GM18511 (cell line): ENCODE measurements around the gene MSH3.
"Not testable (repeated sequence)": the region's sequence is repeated elsewhere in the genome, so short reads cannot be mapped to it uniquely, and the experiment has no call there.

Experiments
- ATAC-seq: cut with Tn5 transposase; IDR thresholded peaks from one replicate; pipeline ENCODE4 v1.9.1; 2021; ENCODE audit warnings: mild to moderate bottlenecking, moderate library complexity; ENCODE audit not compliant: unreplicated experiment

Gene MSH3

DNA sequence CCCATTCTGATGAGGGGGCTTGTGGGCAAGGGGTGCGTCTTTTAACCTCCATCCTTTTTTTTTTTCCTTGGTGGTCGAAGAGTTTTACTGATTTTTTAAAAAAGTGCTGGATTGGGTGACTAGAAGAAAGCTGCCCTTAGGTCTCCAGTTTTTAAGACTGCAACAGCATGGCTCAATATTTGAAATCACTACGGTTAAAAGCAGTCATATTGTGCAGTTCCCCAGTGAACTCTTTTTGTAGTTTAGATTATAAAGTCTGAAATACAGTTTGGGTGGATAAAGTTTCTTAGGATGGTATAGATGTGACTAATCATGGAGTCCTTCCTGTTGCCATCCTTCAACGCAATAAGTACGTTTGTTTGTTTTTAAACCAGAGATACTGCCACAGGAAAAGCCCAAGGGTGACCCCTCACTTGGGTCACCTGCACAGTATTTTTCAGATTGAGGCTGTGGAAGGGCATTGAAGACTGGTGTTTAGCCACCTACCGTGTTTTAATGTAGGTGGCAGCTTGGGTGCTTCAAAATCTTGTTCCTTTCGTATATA lies 851 bp downstream of the MSH3 start:
- ATAC-seq = no peak

DNA sequence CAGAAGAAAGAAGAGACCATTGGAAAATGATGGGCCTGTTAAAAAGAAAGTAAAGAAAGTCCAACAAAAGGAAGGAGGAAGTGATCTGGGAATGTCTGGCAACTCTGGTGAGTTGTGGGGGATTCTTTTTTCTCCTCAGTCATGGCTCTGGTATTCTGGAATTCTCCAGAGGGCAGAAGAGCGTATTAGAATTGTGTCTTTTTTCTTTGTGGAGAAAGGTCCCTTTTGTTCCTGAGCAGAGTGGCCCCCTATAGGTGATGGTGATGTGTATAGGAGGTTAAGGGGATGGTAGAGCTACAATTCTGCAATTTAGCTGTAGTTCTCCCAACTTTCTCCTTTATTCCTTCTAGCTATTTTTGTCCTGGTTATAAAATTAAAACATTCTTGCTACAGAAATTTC lies 2.0 kb downstream of the MSH3 start:
- no peak for ATAC-seq

DNA sequence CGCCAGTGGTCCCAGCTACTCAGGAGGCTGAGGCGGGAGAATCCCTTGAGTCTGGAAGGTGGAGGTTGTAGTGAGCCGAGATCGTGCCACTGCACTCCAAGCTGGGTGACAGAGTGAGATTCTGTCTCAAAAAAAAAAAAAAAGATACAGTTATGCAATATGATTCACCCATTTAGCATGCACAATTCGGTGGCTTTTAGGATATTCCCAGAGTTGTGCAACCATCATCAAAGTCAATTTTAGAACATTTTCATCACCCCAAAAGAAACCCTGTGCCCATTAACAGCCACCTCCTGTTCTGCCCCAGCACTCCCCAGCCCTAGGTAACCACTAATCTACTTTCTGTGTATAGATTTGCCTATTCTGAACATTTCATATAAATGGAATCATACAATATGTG lies 4.7 kb downstream of the MSH3 start:
- no peak for ATAC-seq

DNA sequence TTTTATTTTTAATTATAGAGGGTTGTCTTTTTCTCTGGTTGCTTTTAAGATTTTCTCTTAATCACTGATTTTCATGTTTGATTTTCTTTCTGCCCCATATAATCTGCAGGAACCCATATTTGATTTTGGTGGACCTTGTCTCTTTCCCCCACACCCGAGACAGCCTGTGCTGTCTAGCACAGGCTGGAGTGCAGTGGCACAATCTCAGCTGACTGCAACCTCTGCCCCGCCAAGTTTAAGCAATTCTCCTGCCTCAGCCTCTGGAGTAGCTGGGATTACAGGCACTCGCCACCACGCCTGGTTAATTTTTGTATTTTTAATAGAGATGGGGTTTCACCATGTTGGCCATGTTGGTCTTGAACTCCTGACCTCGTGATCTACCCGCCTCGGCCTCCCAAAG lies 6.2 kb downstream of the MSH3 start:
- not testable (repeated sequence) for ATAC-seq

DNA sequence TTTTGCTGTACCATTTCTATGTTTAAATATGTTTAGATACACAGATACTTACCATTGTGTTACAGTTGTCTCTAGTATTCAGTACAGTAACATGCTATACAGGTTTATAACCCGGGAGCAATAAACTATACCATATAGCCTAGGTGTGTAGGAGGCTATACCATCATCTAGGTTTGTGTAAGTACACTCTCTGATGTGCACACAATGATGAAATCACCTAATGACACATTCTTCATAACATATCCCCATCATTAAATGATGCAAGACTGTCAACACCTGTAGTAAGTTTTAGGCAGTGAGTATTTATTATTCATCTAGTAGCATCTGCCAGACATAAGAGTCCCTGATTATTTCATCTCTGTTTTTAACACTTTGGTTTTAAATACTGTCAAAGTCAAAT lies 7.7 kb downstream of the MSH3 start:
- no peak for ATAC-seq

DNA sequence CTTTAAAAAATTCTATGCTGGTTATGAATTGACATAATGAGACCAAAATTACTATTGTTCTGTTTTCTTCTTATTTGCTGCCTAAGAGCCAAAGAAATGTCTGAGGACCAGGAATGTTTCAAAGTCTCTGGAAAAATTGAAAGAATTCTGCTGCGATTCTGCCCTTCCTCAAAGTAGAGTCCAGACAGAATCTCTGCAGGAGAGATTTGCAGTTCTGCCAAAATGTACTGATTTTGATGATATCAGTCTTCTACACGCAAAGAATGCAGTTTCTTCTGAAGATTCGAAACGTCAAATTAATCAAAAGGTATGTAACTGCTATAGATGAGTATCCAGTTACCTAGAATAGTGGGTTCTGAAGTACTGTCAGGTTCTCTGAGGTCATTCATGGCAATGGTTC lies 10.6 kb downstream of the MSH3 start:
- ATAC-seq = no peak

DNA sequence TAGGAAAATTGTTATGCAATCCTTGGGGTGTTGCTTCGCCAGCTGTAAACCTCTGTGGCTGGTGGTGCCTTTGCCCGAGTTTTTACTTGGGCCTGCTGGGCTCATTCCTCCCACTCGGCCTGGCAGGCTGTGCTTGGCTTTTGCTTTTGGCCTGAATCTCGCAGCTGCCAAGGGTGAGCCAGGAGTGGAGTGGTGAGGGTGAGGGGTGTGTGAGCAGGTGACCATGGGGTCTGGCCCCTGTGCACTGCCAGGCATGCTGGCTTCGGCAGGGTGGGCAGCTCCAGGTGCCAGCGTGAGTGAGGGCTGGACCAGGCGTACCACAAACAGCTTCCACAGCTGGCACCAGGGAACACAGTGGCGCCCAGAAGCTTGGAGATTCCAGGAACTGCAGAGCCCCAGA lies 12.9 kb downstream of the MSH3 start:
- ATAC-seq = no peak

DNA sequence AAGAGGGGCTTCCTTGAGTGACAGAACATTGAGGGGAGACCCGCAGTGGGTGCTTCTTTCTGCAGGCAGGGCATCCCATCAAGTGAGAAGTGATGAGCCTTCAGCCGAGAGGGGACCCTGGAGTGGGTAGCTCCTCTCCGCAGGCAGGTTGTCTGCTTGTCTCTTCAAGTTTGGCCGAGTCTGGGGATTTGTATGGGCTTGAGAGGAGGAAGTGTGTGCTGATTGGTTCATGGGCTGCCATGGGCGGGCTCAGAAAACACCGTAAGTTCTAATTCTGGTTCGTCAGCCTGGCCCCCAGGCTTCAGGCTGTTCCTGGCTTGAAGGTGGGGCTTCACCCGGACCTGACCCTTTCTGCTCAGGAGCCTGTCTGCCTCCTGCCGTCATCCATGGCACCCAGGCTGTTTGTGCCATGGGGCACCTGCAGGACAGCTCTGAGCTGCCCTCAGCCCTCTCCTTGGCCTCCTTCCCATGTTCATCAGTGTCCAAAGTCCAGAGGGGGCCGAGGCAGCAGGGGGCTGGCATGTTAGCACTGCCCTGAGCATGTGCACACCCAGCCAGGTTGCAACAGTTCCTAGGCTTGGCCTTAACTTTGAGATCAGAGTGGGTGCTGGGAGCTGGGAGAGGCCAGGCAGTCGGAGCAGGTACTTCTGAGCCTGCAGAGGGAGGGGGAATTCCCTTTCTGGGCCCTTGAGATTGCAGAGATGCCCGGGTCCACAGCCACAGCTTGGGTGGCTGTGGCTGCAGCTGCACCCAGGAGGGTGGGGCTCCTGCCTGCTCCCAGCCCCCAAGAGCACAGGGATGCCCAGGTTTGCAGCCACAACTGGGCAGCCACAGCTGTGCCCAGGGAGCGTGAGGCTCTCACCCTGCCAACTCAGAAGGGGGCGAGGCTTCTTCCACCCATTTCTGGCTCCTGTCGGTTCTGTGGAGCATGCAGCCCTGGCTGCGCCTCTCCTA lies 13.8 kb downstream of the MSH3 start:
- ATAC-seq = peak; percentile 88

DNA sequence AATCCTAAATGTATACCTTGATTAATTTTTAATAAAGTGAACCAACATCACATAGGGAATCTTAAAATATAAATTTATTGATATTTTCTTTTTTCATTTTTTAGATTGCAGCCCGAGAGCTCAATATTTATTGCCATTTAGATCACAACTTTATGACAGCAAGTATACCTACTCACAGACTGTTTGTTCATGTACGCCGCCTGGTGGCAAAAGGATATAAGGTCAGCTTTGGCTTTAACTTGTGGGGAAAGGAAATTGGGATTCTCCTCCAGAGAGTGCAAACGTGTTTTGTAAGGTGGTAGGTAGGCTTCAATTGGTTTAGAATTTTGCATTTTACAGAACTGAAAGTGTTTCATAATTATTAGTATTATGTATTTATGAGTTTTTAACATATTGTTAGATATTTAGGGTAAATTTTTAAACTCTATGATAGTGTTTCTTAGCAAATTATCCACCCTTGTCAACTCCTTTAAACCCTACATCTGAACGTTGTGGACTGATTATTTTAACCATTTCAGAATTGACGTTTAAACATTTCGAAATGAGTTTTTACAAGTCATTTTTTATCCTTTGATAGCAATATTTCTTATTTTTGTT lies 17.8 kb downstream of the MSH3 start:
- ATAC-seq = no peak

DNA sequence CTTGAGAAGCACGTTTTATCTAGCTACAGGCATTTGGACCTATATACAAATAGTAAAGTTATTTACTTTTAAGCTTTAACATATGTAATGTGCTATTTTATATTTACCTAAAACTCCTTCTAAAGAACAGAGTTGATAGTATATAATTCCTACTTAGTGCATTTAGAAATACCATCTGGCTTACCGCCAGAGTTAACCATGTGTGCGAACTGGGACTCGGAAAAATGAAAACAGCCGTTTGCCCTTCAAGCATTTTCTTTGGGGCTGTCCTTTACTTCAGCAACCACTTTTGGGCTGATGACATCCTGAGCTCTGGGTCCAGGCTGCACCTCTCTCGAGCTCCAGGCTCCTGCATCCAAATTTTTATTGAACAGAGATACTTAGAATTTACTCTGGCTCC lies 22.3 kb downstream of the MSH3 start:
- no peak for ATAC-seq

DNA sequence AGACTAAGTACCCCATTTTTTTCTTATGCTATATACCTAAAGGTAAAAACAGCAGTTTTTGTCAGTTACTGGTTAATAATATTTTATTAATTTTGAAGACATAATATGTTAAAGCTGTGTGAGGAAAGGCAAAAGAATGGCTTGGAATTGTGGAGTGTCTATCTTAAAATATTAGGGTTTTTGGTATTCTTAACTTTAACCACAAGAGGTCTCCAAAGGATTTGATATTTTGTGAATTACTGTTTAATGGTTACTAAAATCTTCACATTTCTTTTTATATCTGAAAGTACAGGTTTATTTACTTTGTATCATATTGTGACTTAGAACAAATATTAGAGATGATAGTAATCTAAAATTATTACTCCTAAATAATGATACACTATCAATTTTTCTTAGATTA lies 32.3 kb downstream of the MSH3 start:
- ATAC-seq = no peak

DNA sequence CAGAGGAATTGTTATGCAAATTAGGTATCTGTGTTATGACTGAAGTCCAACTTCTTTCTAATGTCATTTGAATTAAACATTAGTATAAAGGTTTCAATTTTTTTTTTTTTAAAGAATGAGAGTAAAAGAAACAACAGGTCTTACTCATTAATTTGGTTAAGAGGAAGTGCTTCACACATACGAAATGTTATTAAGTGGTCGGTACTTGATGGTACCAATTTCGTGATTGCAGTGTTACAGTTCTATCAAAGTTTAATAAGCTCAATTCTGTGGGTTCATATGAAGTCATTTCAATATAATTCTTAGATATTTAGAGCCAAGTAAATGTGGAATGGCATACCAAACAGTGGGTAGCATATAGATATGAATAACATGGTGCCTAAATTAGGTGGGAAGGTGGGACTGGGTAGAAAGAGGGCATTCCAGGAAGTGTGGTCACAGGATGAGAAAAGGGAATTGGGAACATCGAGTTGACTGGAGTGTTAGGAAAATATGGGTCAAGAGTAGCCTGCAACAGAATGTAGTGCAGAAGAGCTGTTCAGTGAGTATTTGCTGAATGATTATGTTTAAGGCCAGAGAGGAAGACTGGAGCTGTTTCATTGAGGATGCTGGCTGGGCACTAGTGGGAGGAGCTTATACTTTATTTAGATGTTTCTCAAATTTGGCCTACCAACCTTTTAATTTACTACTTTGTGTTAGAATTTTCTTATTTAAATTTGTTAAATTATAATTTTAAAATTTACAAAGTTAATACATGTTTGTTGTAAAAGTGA lies 34.4 kb downstream of the MSH3 start:
- ATAC-seq = no peak

DNA sequence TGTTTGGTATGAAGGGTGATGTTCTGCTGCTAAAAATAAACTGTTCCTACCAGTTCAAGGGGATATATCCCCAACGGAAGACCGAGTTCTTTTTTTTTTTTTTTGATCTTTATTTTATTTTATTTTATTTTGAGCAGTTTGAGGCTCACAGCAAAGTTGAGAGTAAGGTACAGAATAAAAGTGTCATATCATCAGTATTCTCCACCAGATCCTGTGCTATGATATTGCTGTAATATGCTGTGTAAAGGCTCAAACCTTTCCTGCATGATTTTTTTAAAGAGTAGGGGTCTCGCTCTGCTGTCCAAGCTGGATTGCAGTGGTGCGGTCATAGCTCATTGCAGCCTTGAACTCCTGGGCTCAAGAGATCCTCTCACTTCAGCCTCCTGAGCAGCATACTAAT lies 35.2 kb downstream of the MSH3 start:
- ATAC-seq = no peak

DNA sequence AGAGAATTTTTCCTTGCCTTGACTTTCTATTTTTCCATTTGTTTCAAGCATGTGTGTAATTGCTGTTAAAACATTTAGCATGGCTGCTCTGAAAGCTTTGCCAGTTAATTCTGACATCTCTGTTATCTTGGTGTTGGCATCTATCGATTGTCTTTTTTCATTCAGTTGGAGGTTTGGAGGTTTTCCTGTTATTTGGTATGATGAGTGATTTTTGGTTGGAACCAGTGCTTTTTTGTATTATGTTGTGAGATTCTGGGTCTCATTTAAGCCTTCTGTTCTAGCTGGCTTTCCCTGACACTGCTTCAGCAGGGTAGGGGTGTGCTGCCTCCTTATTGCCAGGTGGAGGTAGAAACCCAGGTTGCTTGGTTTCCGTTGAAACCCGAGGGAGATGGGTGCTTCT lies 41.2 kb downstream of the MSH3 start:
- ATAC-seq = no peak

DNA sequence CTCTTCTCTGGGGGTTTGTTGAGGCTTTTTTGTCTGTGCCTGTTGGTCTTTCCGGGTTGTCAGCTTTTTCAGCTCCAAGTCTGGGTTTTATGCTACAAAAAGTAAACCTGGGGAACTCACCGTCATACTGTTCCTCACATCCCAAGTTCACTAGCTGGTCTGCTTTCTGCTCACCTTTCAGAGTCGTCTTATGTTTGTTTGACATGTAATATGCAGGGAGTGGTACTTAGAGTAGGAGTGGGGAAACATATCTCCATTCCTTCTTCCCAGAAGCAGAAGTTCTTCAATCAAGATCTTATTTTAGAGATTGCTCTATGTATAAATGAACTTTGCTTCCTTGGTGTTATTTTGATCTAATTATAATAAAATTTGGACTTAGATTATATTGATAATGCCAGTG lies 42.0 kb downstream of the MSH3 start:
- ATAC-seq = no peak

DNA sequence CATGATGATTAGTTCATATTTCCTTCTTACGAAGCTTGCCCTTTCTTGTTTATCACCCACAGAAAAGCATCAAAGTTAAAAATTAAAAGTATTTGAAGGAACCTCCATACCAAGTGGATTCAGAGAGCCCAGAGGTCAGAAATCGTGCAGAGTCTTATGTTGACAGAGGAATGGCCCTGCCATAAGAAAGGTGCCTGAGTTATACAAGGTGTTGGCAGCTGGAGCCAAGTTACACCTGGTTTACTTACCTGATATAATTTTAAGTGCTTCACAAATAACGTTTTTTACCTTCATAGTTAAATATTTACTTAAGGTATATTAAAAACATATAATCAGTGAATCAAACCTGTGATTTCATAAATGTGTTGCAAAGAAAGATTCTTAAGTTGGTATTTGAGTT lies 42.6 kb downstream of the MSH3 start:
- no peak for ATAC-seq

DNA sequence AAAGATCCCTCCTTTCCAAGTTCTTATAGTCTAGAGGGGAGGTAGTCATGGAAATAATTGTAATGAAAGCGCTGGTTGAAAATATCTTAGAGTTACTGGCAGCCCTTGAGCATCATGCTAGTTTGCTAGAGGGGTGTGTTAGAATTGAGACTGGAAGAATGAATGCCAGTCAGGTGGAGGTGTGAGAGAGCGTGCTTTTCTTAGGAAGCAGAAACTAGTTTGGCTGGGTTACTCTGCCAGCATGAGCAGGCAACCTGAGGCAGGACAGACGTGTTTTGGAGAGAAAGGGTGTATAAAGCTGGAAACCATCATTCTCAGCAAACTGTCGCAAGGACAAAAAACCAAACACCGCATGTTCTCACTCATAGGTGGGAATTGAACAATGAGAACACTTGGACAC lies 43.9 kb downstream of the MSH3 start:
- no peak for ATAC-seq

DNA sequence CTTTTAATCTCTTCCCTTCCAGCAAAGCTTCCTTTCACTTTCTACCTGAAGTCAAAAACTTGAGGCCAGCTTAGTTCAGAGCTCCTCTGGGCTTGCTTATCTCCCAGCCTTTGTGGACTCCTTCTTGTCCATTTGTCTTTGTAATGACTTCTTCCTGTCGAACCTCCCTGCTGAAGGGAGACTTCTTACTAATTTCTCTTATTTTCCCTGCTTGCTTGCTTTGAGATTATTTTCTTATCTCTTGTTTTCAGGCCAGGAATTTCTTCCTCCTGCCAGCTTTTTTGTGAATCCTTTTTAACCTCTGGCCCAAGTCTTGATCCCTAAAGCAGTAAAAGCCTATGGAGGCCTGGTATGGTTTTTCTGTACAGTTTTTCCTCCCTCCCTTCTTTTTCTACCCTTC lies 47.1 kb downstream of the MSH3 start:
- no peak for ATAC-seq

DNA sequence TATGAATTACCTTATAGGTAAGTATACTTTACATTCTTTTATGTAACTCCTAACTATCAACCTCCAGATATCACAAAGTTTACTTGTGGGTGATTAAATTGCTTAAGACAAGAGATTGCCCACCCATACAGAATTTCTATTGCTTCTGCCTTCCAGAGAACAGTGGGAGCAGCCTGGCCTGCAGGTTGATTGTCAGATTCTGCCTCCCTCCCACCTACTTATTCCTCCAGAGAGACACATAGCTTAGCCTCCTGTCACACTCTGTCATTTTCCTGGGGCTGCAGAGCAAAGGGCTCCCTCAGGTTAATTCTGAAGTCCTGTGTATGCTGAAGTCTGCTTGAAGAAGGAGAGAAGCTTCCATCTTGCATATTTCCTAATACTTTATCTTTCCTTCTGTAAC lies 48.8 kb downstream of the MSH3 start:
- no peak for ATAC-seq

DNA sequence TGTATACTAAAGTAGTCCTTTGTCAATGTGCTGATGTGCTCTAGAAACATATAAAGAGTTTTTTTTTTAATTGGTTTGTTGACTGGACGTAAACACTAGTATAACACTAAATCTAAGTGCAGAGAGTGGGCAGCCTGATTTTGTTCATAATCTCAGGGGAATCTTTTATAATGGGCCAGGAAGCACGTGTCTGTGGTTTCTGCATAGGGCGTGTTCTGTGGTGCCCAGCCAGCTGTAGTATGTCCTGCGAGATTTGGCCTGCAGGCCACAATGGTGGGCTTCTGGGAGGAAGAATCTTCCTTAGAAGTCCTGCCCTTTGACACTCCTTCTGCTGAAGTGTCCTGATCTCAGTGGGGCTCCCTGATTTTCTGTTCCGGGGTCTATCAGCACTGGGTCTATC lies 49.3 kb downstream of the MSH3 start:
- no peak for ATAC-seq

DNA sequence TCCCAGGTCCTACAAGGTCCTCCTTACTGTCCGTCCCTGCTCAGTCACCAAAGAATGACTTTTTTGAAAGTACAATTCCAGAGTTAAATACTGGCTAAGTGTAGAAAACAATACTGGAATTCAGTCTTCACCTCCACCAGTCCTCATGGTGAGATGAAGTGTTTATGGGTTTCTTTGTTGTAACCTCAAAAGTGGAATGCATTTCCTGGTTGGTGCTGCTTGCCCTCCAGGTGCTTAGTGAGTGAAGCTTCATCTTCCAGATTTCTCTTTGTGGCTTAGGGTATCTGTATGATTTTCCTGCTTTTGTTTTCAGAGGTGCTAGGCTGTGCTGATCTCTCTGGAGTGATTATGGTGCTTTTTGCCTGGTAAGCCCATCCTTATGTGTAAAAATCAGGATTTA lies 49.8 kb downstream of the MSH3 start:
- ATAC-seq = no peak
